Parathyroid adenoma (tissue), 2 donors: ENCODE data around the gene PTTG1IP.

ENCODE experiments used
- H2AFZ ChIP-seq: fragments of 300-600 bp; sonication (generic); one replicate; pipeline ENCODE4 v1.7.0; 2017; ENCODE audit warnings: antibody characterized with exemption, mild to moderate bottlenecking
- H3K27ac ChIP-seq: fragments of 300-600 bp; sonication (generic); one replicate; pipeline ENCODE4 v1.7.0; 2017
- H3K27me3 ChIP-seq: fragments of 300-600 bp; sonication (generic); one replicate; pipeline ENCODE4 v1.7.0; 2017; ENCODE audit warnings: low read length; ENCODE audit not compliant: control insufficient read depth, insufficient read depth
- H3K36me3 ChIP-seq: fragments of 300-600 bp; sonication (generic); one replicate; pipeline ENCODE4 v1.7.0; 2017; ENCODE audit warnings: low read length; ENCODE audit not compliant: control insufficient read depth, insufficient read depth
- H3K4me1 ChIP-seq: fragments of 300-600 bp; sonication (generic); one replicate; pipeline ENCODE4 v1.7.0; 2017; ENCODE audit warnings: control low read depth
- H3K4me2 ChIP-seq: fragments of 300-600 bp; sonication (generic); one replicate; pipeline ENCODE4 v1.7.0; 2017; ENCODE audit warnings: low read length
- H3K4me3 ChIP-seq: fragments of 300-600 bp; sonication (generic); one replicate; pipeline ENCODE4 v1.7.0; 2017; ENCODE audit warnings: low read depth, low read length
- H3K79me2 ChIP-seq: fragments of 300-600 bp; sonication (generic); one replicate; pipeline ENCODE4 v1.7.0; 2017; ENCODE audit warnings: control low read depth
- H3K9ac ChIP-seq: fragments of 300-600 bp; sonication (generic); one replicate; pipeline ENCODE4 v1.7.0; 2017; ENCODE audit warnings: mild to moderate bottlenecking
- H3K9me3 ChIP-seq: fragments of 300-600 bp; sonication (generic); one replicate; pipeline ENCODE4 v1.7.0; 2017; ENCODE audit warnings: low read length; ENCODE audit not compliant: control insufficient read depth
- CTCF ChIP-seq: fragments of 300-600 bp; sonication (generic); IDR thresholded peaks from one replicate; pipeline ENCODE4 v1.7.0; 2017; ENCODE audit warnings: antibody characterized with exemption, mild to moderate bottlenecking
- donor health status: primary hyperparathyroidism.

Gene PTTG1IP

DNA sequence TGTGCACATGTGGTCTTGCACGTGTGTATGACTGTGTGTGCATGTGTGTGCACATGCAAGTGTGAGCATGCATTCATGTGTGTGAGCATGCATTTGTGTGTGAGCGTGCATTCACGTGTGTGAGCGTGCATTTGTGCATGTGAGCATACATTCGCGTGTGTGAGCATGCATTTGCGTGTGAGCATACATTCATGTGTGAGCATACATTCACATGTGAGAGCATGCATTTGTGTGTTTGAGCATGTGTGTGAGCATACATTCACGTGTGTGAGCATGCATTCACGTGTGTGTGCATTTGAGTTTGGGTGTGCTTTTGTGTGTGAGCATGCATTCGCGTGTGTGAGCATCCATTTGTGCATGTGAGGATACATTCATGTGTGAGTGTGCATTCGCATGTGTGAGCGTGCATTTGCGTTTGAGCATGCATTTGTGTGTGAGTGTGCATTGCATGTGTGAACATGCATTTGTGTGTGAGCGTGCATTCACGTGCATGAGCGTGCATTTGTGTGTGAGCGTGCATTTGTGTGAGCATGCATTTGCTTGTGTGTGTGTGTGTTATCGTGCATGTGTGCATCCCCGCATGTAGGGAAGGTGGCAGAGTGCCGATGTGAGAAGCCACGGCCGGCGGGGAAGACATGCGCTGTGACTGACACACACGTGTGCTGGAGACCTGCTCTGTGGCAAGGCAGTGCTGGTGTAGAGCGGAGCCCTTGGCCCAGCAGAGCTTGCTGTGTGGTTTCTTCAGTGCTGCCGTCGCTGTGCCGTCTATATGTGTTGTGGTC lies 29.0 kb upstream of the PTTG1IP start:
- H3K4me3 ChIP-seq, result no peak overlapping the region
- no peak overlapping the region for H2AFZ ChIP-seq
- no peaks in the 10 kb centered on the region for H3K9me3 ChIP-seq
- H3K9ac ChIP-seq, result no peak overlapping the region
- no peak overlapping the region for H3K4me2 ChIP-seq
- no peaks in the 10 kb centered on the region for H3K4me1 ChIP-seq
- TF ChIP-seq CTCF, result no peak
- H3K27ac ChIP-seq, result no peak overlapping the region
- H3K36me3 ChIP-seq, result no peaks in the 10 kb centered on the region
- H3K79me2 ChIP-seq, result no peaks in the 10 kb centered on the region
- no peaks in the 10 kb centered on the region for H3K27me3 ChIP-seq

- Histone ChIP-seq H3K36me3 (no peaks in the 10 kb centered on the region), H3K27me3 (no peaks in the 10 kb centered on the region), H3K4me3 (no peak overlapping the region), H3K4me2 (no peak overlapping the region), H3K4me1 (no peaks in the 10 kb centered on the region), H3K9me3 (no peaks in the 10 kb centered on the region), H3K27ac (no peak overlapping the region), H2AFZ (no peak overlapping the region), H3K79me2 (no peaks in the 10 kb centered on the region), H3K9ac (no peak overlapping the region)
- no peak for TF ChIP-seq CTCF
Measured at GRCh38 chr21:44901391-44902074, 28.0 kb upstream of the PTTG1IP start.

DNA sequence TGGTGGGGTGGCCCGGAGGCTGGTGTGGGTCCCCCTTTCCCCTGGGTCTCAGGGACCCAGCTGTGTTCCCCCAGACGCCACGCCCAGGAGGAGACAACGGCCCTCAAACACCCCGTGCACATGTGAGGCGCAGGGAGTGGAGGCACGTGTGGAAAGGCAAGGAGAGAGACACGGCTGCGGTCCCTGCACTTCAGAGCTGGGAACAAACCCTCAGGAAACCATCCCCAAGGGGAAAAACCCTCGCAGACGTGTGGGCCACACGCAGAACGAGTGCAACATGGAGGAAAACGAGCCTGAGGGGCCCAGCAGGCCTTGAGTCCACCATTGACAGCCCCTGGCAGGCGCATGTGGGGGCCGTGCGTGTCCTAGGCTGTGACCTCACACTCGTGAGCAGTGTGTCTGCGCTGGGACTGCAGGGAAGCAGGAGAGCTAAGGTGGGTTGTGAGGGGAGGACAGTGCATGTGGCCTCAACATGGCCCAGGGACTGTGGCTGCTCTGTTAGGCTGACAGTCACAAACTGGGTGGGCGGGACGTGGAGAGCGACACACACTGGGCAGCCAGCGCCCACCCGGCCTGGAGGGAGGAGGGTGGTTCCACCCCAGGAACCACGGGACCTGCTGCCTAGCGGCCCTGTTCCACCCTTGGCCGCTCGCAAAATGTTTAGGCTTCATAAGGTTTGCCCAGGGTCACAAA lies 27.2 kb upstream of the PTTG1IP start:
- H3K9me3 ChIP-seq, result no peaks in the 10 kb centered on the region
- no peaks in the 10 kb centered on the region for H3K36me3 ChIP-seq
- no peak overlapping the region for H3K27ac ChIP-seq
- no peak for TF ChIP-seq CTCF
- no peak overlapping the region for H2AFZ ChIP-seq
- no peaks in the 10 kb centered on the region for H3K27me3 ChIP-seq
- no peaks in the 10 kb centered on the region for H3K4me1 ChIP-seq
- H3K9ac ChIP-seq, result no peak overlapping the region
- no peak overlapping the region for H3K4me2 ChIP-seq
- no peaks in the 10 kb centered on the region for H3K79me2 ChIP-seq
- H3K4me3 ChIP-seq, result no peak overlapping the region

DNA sequence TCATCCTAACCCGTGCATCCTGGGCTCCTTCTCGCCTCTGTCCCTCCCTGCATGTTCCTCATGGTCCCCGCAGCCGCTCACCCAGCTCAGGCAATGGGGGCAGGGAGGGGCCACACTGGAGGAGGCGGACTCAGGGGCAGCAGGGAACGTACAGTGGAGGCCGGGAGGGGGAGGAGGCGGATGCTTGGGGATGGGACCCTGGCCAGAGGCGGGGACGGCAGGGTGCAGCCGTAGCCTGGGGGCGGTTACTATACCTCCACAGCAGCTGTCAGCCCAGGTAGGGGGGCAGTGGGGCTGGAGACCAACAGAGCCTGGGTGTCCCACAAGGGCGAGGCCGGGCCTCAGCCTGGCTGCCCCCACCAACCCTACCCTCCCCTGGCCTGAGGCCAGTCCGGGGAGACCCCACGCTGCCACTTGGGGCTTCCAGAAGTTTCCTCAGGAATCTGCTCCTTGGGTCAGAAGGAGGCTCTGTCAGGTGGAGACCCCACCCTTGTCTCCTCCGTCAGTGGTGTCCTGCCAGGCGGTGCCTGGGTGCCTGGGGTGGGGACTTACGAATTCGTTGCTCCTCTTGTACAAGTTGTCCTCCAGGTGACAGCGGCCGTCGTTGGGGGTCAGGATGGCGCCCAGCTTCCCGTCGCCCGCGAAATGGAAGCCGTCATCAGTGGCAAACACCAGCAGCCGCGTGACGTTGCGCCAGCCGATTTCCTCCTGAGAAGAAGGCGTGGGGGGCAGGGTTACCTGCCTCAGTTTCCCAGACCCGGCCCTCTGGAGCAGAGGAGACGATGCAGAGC lies 26.5 kb upstream of the PTTG1IP start:
- no peaks in the 10 kb centered on the region for H3K9me3 ChIP-seq

More for the DNA sequence above, 26.5 kb upstream of the PTTG1IP start:
- TF ChIP-seq CTCF, result no peak
- H3K4me3 ChIP-seq, result no peak overlapping the region
- H3K9ac ChIP-seq, result no peak overlapping the region
- no peaks in the 10 kb centered on the region for H3K36me3 ChIP-seq
- H3K27ac ChIP-seq, result no peak overlapping the region
- H2AFZ ChIP-seq, result no peak overlapping the region
- no peaks in the 10 kb centered on the region for H3K4me1 ChIP-seq
- H3K27me3 ChIP-seq, result no peaks in the 10 kb centered on the region
- H3K4me2 ChIP-seq, result no peak overlapping the region
- no peaks in the 10 kb centered on the region for H3K79me2 ChIP-seq
